OCI-LY1 (cell line): Measurements from ENCODE around the gene LINGO1.

ENCODE experiments used
- H2AFZ ChIP-seq: fragments of 200-600 bp; sonication (generic), shearing (Covaris generic); 2 replicates; pipeline ENCODE4 v1.6.0; 2014; ENCODE audit warnings: antibody characterized with exemption, mild to moderate bottlenecking, low read length
- H3F3A ChIP-seq: fragments of 200-600 bp; sonication (generic), shearing (Covaris generic); 2 replicates; pipeline ENCODE4 v1.6.0; 2014; ENCODE audit warnings: mild to moderate bottlenecking, antibody characterized with exemption, low read length, moderate library complexity; ENCODE audit not compliant: insufficient read depth
- H3K27ac ChIP-seq: fragments of 200-600 bp; sonication (generic); 2 replicates; pipeline ENCODE4 v1.5.1; 2014; ENCODE audit warnings: low read length, mixed run types, mild to moderate bottlenecking, low read depth; ENCODE audit not compliant: poor library complexity, severe bottlenecking
- H3K27me3 ChIP-seq: fragments of 200-600 bp; sonication (generic); 2 replicates; pipeline ENCODE4 v1.6.0; 2014; ENCODE audit warnings: antibody characterized with exemption, mild to moderate bottlenecking, low read length, moderate library complexity; ENCODE audit not compliant: insufficient read depth
- H3K36me3 ChIP-seq: fragments of 200-600 bp; sonication (generic); 2 replicates; pipeline ENCODE4 v1.6.1; 2014; ENCODE audit warnings: mild to moderate bottlenecking, antibody characterized with exemption, low read length, moderate library complexity, mixed read lengths; ENCODE audit not compliant: insufficient read depth
- H3K4me1 ChIP-seq: fragments of 200-600 bp; sonication (generic); 2 replicates; pipeline ENCODE4 v1.5.1; 2014; ENCODE audit warnings: mild to moderate bottlenecking, low read length, moderate library complexity; ENCODE audit not compliant: insufficient read depth, severe bottlenecking
- H3K4me2 ChIP-seq: fragments of 200-600 bp; sonication (generic), shearing (Covaris generic); 2 replicates; pipeline ENCODE4 v1.6.1; 2014; ENCODE audit warnings: low read length
- H3K4me3 ChIP-seq: fragments of 200-600 bp; sonication (generic); 2 replicates; pipeline ENCODE4 v1.5.1; 2014; ENCODE audit warnings: low read length, low read depth, mild to moderate bottlenecking, mixed read lengths; ENCODE audit not compliant: poor library complexity, severe bottlenecking
- H3K79me2 ChIP-seq: fragments of 200-600 bp; shearing (Covaris generic); 2 replicates; pipeline ENCODE4 v1.6.1; 2016; ENCODE audit warnings: mixed run types, low read length, mixed read lengths; ENCODE audit not compliant: insufficient read depth
- H3K9ac ChIP-seq: fragments of 200-600 bp; sonication (generic), shearing (Covaris generic); 2 replicates; pipeline ENCODE4 v1.6.1; 2014; ENCODE audit warnings: mild to moderate bottlenecking, low read length, mixed read lengths
- H3K9me2 ChIP-seq: fragments of 200-600 bp; sonication (generic), shearing (Covaris generic); 2 replicates; pipeline ENCODE4 v1.6.1; 2014; ENCODE audit warnings: low read depth, mild to moderate bottlenecking, low read length, mixed read lengths
- H3K9me3 ChIP-seq: fragments of 200-600 bp; shearing (Covaris generic); 2 replicates; pipeline ENCODE4 v1.6.1; 2014; ENCODE audit warnings: low read length, mixed read lengths
- H4K20me1 ChIP-seq: fragments of 200-600 bp; sonication (generic), shearing (Covaris generic); 2 replicates; pipeline ENCODE4 v1.6.0; 2016; ENCODE audit warnings: mild to moderate bottlenecking, low read length; ENCODE audit not compliant: insufficient read depth
- EZH2 ChIP-seq: fragments of 200-600 bp; sonication (generic), shearing (Covaris generic); IDR thresholded peaks from 2 replicates; pipeline ENCODE4 v1.8.0; 2017; ENCODE audit warnings: borderline replicate concordance, mixed run types, mild to moderate bottlenecking, antibody characterized with exemption, low read length, moderate library complexity, mixed read lengths
- TF ChIP-seq, protein P1 (sequence below): fragments of 200-600 bp; sonication (generic), shearing (Covaris generic); IDR thresholded peaks from 2 replicates; pipeline ENCODE4 v1.5.1; 2017; ENCODE audit warnings: mild to moderate bottlenecking, antibody characterized with exemption, low read length, moderate library complexity, mixed read lengths

Gene LINGO1

DNA sequence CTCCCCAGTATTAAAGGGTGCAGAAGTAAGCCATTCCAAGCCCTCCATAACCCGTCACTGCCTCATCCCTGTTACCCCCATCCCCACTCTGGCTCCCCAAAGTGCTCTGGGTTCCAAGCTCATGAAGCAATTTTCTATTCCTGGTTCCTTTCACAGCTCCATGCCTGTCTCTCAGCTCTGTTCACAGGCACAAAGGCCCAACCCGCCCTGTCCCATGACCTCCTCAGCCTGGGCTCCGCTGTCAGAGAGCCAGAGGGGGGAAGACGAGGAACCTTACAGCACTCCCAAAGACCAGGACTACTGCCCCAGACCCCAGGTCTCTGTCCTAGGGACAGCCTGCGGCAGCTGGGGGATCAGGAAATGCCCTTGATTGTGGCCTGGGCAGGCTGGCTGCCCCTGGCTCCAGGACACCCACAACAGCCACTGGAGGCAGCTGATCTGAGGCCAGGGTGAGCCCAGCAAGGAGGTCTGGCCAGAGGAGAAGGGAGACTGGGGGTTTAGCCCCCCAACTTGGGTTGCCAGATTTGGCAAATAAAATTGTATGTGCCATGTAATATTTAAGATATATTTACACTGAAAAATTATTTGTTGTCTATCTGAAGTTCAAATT is 43.2 kb upstream of the LINGO1 start:
- Histone ChIP-seq H3K4me1 (no peaks in the 10 kb centered on the region), H3F3A (no peaks in the 10 kb centered on the region), H3K36me3 (no peaks in the 10 kb centered on the region), H3K4me2 (no peak overlapping the region), H3K9ac (no peak overlapping the region), H4K20me1 (no peaks in the 10 kb centered on the region), H3K27me3 (peaks cover 7% of the 10 kb centered on the region; the same call in 1 of the 2 replicates), H3K4me3 (no peak overlapping the region), H3K9me2 (no peaks in the 10 kb centered on the region), H3K9me3 (no peaks in the 10 kb centered on the region), H2AFZ (no peak overlapping the region), H3K27ac (no peak overlapping the region), H3K79me2 (no peaks in the 10 kb centered on the region)
- TF ChIP-seq, protein P1, sequence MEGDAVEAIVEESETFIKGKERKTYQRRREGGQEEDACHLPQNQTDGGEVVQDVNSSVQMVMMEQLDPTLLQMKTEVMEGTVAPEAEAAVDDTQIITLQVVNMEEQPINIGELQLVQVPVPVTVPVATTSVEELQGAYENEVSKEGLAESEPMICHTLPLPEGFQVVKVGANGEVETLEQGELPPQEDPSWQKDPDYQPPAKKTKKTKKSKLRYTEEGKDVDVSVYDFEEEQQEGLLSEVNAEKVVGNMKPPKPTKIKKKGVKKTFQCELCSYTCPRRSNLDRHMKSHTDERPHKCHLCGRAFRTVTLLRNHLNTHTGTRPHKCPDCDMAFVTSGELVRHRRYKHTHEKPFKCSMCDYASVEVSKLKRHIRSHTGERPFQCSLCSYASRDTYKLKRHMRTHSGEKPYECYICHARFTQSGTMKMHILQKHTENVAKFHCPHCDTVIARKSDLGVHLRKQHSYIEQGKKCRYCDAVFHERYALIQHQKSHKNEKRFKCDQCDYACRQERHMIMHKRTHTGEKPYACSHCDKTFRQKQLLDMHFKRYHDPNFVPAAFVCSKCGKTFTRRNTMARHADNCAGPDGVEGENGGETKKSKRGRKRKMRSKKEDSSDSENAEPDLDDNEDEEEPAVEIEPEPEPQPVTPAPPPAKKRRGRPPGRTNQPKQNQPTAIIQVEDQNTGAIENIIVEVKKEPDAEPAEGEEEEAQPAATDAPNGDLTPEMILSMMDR, result no peak
- TF ChIP-seq EZH2, result no peak

DNA sequence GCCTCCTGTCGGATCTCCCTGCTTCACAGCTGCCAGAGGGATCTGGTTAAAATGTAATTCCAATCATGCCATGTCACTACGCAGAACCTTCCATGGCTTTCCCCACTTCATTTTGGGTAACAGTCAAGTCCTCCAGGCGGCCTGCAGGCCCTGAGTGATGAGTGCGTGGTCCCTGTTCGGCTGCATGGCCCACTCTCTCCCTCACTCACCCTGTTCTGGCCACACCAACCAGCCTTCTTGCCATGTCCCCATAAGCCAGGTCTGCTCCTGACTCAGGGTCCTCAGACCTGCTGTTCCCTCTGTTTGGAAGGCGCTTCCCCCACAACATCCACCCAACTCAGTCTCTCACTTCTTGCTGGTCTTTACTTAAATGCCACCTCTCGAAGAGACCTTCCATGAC is 41.6 kb upstream of the LINGO1 start:
- Histone ChIP-seq H3K9me2 (no peaks in the 10 kb centered on the region), H3F3A (no peaks in the 10 kb centered on the region), H3K4me2 (no peak overlapping the region), H3K4me1 (no peaks in the 10 kb centered on the region), H2AFZ (no peak overlapping the region), H3K36me3 (no peaks in the 10 kb centered on the region), H3K27me3 (peaks cover 7% of the 10 kb centered on the region; the same call in 1 of the 2 replicates), H3K27ac (no peak overlapping the region), H3K79me2 (no peaks in the 10 kb centered on the region), H3K4me3 (no peak overlapping the region), H3K9ac (no peak overlapping the region), H3K9me3 (no peaks in the 10 kb centered on the region), H4K20me1 (no peaks in the 10 kb centered on the region)
- TF ChIP-seq, protein P1, result no peak
- no peak for TF ChIP-seq EZH2

DNA sequence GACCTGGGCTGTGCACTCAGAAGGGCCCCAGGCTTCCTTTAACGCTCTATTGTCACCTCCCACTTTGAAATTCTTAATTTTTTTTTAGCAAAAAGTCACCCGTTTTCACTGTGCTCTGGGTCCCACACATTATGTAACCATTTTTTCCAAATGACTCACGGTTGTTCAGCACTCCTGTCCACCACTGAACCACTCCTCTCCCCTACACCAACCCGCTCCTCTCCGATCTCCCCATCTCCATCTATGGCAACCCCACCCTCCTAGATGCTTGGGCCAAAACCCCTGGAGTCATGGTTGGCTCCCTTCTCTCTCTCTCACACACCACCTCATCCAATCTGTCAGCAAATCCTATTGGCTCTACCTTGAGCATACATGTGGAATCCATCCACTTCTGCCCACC is 41.2 kb upstream of the LINGO1 start:
- no peaks in the 10 kb centered on the region for H3K4me1 ChIP-seq
- no peak overlapping the region for H3K4me3 ChIP-seq
- no peaks in the 10 kb centered on the region for H4K20me1 ChIP-seq
- no peak overlapping the region for H2AFZ ChIP-seq
- H3K9me3 ChIP-seq, result no peaks in the 10 kb centered on the region
- H3K9me2 ChIP-seq, result no peaks in the 10 kb centered on the region
- no peak overlapping the region for H3K27ac ChIP-seq
- H3F3A ChIP-seq, result no peaks in the 10 kb centered on the region
- no peak overlapping the region for H3K4me2 ChIP-seq
- peaks cover 7% of the 10 kb centered on the region; the same call in 1 of the 2 replicates for H3K27me3 ChIP-seq
- H3K79me2 ChIP-seq, result no peaks in the 10 kb centered on the region
- no peaks in the 10 kb centered on the region for H3K36me3 ChIP-seq
- TF ChIP-seq, protein P1, result no peak
- TF ChIP-seq EZH2, result no peak
- no peak overlapping the region for H3K9ac ChIP-seq
